Measurements from ENCODE around the gene NPC1. TPM values are rescaled to one million over a fixed set of nuclear protein-coding genes. Genes with fewer than 3 reads are reported as not detected.
"Not testable (repeated sequence)": the region's sequence is repeated elsewhere in the genome, so short reads cannot be mapped to it uniquely, and the experiment has no call there.

Gene NPC1
- total RNA-seq, 1 experiment from 2014 or later = 39.4 TPM

- in situ Hi-C loops (cut with HindIII; ENCODE audit: low pct_unique_long_range_greater_than_20kb, low sequenced_read_pairs) = no loop called here
- no peak for DNase-seq (ENCODE audit: low read depth, low spot score)
These were observed 20.3 kb downstream of the NPC1 start for GRCh38 chr18:23565916-23566547.

GRCh38 chr18:23563377-23564043 lies 22.8 kb downstream of the NPC1 start:
- in situ Hi-C loops (cut with HindIII; ENCODE audit: low pct_unique_long_range_greater_than_20kb, low sequenced_read_pairs) = no loop called here
- no peak for DNase-seq (ENCODE audit: low read depth, low spot score)

GRCh38 chr18:23560186-23560585 lies 26.1 kb downstream of the NPC1 start:
- no peak for DNase-seq (ENCODE audit: low read depth, low spot score)
- in situ Hi-C loops (cut with HindIII; ENCODE audit: low pct_unique_long_range_greater_than_20kb, low sequenced_read_pairs) = no loop called here

GRCh38 chr18:23557511-23557910 lies 28.8 kb downstream of the NPC1 start:
- DNase-seq (ENCODE audit: low read depth, low spot score); in situ Hi-C loops (cut with HindIII; ENCODE audit: low pct_unique_long_range_greater_than_20kb, low sequenced_read_pairs): not testable (repeated sequence)

- no peak for DNase-seq (ENCODE audit: low read depth, low spot score)
- in situ Hi-C loops (cut with HindIII; ENCODE audit: low pct_unique_long_range_greater_than_20kb, low sequenced_read_pairs) = no loop called here
These were observed 30.0 kb downstream of the NPC1 start for GRCh38 chr18:23556145-23556780.

- DNase-seq (ENCODE audit: low read depth, low spot score) = no peak
- in situ Hi-C loops (cut with HindIII; ENCODE audit: low pct_unique_long_range_greater_than_20kb, low sequenced_read_pairs) = no loop called here
These were observed 32.4 kb downstream of the NPC1 start for GRCh38 chr18:23553887-23554286.

- in situ Hi-C loops (cut with HindIII; ENCODE audit: low pct_unique_long_range_greater_than_20kb, low sequenced_read_pairs) = no loop called here
- DNase-seq (ENCODE audit: low read depth, low spot score) = no peak
These were observed 33.8 kb downstream of the NPC1 start for GRCh38 chr18:23552505-23552904.

- in situ Hi-C loops (cut with HindIII; ENCODE audit: low pct_unique_long_range_greater_than_20kb, low sequenced_read_pairs) = no loop called here
- no peak for DNase-seq (ENCODE audit: low read depth, low spot score)
These were observed 34.3 kb downstream of the NPC1 start for GRCh38 chr18:23551978-23552377.

GRCh38 chr18:23550898-23551297 lies 35.4 kb downstream of the NPC1 start:
- in situ Hi-C loops (cut with HindIII; ENCODE audit: low pct_unique_long_range_greater_than_20kb, low sequenced_read_pairs) = no loop called here
- DNase-seq (ENCODE audit: low read depth, low spot score) = no peak

GRCh38 chr18:23548719-23549118 lies 37.6 kb downstream of the NPC1 start:
- in situ Hi-C loops (cut with HindIII; ENCODE audit: low pct_unique_long_range_greater_than_20kb, low sequenced_read_pairs) = no loop called here
- DNase-seq (ENCODE audit: low read depth, low spot score) = no peak

- in situ Hi-C loops (cut with HindIII; ENCODE audit: low pct_unique_long_range_greater_than_20kb, low sequenced_read_pairs) = no loop called here
- DNase-seq (ENCODE audit: low read depth, low spot score) = no peak
These were observed 38.0 kb downstream of the NPC1 start for GRCh38 chr18:23548275-23548674.

- in situ Hi-C loops (cut with HindIII; ENCODE audit: low pct_unique_long_range_greater_than_20kb, low sequenced_read_pairs) = no loop called here
- no peak for DNase-seq (ENCODE audit: low read depth, low spot score)
These were observed 38.5 kb downstream of the NPC1 start for GRCh38 chr18:23547846-23548245.

GRCh38 chr18:23547306-23547705 lies 39.0 kb downstream of the NPC1 start:
- in situ Hi-C loops (cut with HindIII; ENCODE audit: low pct_unique_long_range_greater_than_20kb, low sequenced_read_pairs) = no loop called here
- DNase-seq (ENCODE audit: low read depth, low spot score) = no peak

- in situ Hi-C loops (cut with HindIII; ENCODE audit: low pct_unique_long_range_greater_than_20kb, low sequenced_read_pairs) = no loop called here
- DNase-seq (ENCODE audit: low read depth, low spot score) = no peak
These were observed 41.0 kb downstream of the NPC1 start for GRCh38 chr18:23545247-23545789.

GRCh38 chr18:23542461-23542860 lies 43.8 kb downstream of the NPC1 start:
- in situ Hi-C loops (cut with HindIII; ENCODE audit: low pct_unique_long_range_greater_than_20kb, low sequenced_read_pairs) = no loop called here
- peak; percentile 2 for DNase-seq (ENCODE audit: low read depth, low spot score)

GRCh38 chr18:23541349-23542093 lies 44.8 kb downstream of the NPC1 start:
- DNase-seq (ENCODE audit: low read depth, low spot score) = no peak
- in situ Hi-C loops (cut with HindIII; ENCODE audit: low pct_unique_long_range_greater_than_20kb, low sequenced_read_pairs) = no loop called here

GRCh38 chr18:23540867-23541266 lies 45.4 kb downstream of the NPC1 start:
- in situ Hi-C loops (cut with HindIII; ENCODE audit: low pct_unique_long_range_greater_than_20kb, low sequenced_read_pairs) = no loop called here

GRCh38 chr18:23539911-23540525 lies 46.3 kb downstream of the NPC1 start:
- in situ Hi-C loops (cut with HindIII; ENCODE audit: low pct_unique_long_range_greater_than_20kb, low sequenced_read_pairs) = no loop called here
- no peak for DNase-seq (ENCODE audit: low read depth, low spot score)

More at GRCh38 chr18:23540867-23541266, 45.4 kb downstream of the NPC1 start:
- peak; percentile 10 for DNase-seq (ENCODE audit: low read depth, low spot score)
